Progenitor cell of endocrine pancreas (in vitro differentiated cells): ENCODE measurements around the gene PRSS12. TPM values are rescaled to one million over a fixed set of nuclear protein-coding genes. Genes with fewer than 3 reads are reported as not detected.
"Not testable (repeated sequence)": the region's sequence is repeated elsewhere in the genome, so short reads cannot be mapped to it uniquely, and the experiment has no call there.

Experiments
- DNase-seq: peaks from one replicate; pipeline ENCODE4 v3.0.0; 2021; ENCODE audit warnings: low spot score; ENCODE audit not compliant: unreplicated experiment
- H3K27ac Mint-ChIP-seq: 2 replicates; pipeline ENCODE4 v1.8.0; 2021; ENCODE audit warnings: mild to moderate bottlenecking, moderate library complexity, mixed read lengths
- H3K27me3 Mint-ChIP-seq: 2 replicates; pipeline ENCODE4 v1.8.0; 2021; ENCODE audit warnings: mixed read lengths
- H3K36me3 Mint-ChIP-seq: 2 replicates; pipeline ENCODE4 v1.8.0; 2022; ENCODE audit warnings: mixed read lengths; ENCODE audit not compliant: insufficient read depth
- H3K4me1 Mint-ChIP-seq: 2 replicates; pipeline ENCODE4 v1.8.0; 2021; ENCODE audit warnings: low read depth, mixed read lengths
- H3K4me3 Mint-ChIP-seq: 2 replicates; pipeline ENCODE4 v1.8.0; 2021; ENCODE audit warnings: low read depth, mild to moderate bottlenecking, moderate library complexity, mixed read lengths
- H3K9me3 Mint-ChIP-seq: 2 replicates; pipeline ENCODE4 v1.8.0; 2021; ENCODE audit warnings: low read depth, mixed read lengths
- CTCF ChIP-seq: fragments of 200-600 bp; sonication (generic); IDR thresholded peaks from one replicate; pipeline ENCODE4 v1.5.0; 2021; ENCODE audit warnings: antibody characterized with exemption, mild to moderate bottlenecking; ENCODE audit not compliant: unreplicated experiment
- total RNA-seq: library from RNA; stranded (reverse); gene quantifications from 2 replicates; pipeline ENCODE4 v1.2.1, GENCODE V29; 2021

The PRSS12 gene
- total RNA-seq, 1 donor from 2014 or later, result 3.4 TPM

GRCh38 chr4:118270492-118270891, 82.3 kb downstream of the PRSS12 start:
- Mint-ChIP-seq H3K9me3 (no peaks in the 10 kb centered on the region), H3K36me3 (no peaks in the 10 kb centered on the region), H3K4me1 (no peaks in the 10 kb centered on the region)

GRCh38 chr4:118268780-118269179, 84.0 kb downstream of the PRSS12 start:
- H3K27ac Mint-ChIP-seq, result no peak overlapping the region
- peaks cover 2% of the 10 kb centered on the region for H3K27me3 Mint-ChIP-seq
- peaks cover 6% of the 10 kb centered on the region for H3K9me3 Mint-ChIP-seq
- H3K4me3 Mint-ChIP-seq, result no peak overlapping the region
- H3K4me1 Mint-ChIP-seq, result no peaks in the 10 kb centered on the region
- H3K36me3 Mint-ChIP-seq, result no peaks in the 10 kb centered on the region
- DNase-seq, result no peak
- no peak for TF ChIP-seq CTCF

More at GRCh38 chr4:118270492-118270891, 82.3 kb downstream of the PRSS12 start:
- H3K4me3 Mint-ChIP-seq, result no peak overlapping the region
- TF ChIP-seq CTCF, result peak; percentile 76
- no peak overlapping the region for H3K27ac Mint-ChIP-seq
- no peak for DNase-seq
- H3K27me3 Mint-ChIP-seq, result peaks cover 2% of the 10 kb centered on the region

GRCh38 chr4:118266145-118266496, 86.7 kb downstream of the PRSS12 start:
- H3K36me3 Mint-ChIP-seq, H3K4me1 Mint-ChIP-seq, H3K4me3 Mint-ChIP-seq, H3K27ac Mint-ChIP-seq, H3K9me3 Mint-ChIP-seq, H3K27me3 Mint-ChIP-seq, DNase-seq: not testable (repeated sequence)

GRCh38 chr4:118265312-118266144, 87.3 kb downstream of the PRSS12 start:
- Mint-ChIP-seq H3K4me3 (peak overlapping the region; percentile 56), H3K9me3 (peaks cover 6% of the 10 kb centered on the region), H3K4me1 (no peaks in the 10 kb centered on the region), H3K27me3 (peaks cover 1% of the 10 kb centered on the region), H3K36me3 (no peaks in the 10 kb centered on the region), H3K27ac (no peak overlapping the region)
- DNase-seq, result no peak
- no peak for TF ChIP-seq CTCF

GRCh38 chr4:118264096-118264495, 88.7 kb downstream of the PRSS12 start:
- Mint-ChIP-seq H3K9me3 (peaks cover 6% of the 10 kb centered on the region), H3K4me1 (no peaks in the 10 kb centered on the region), H3K4me3 (no peak overlapping the region), H3K36me3 (no peaks in the 10 kb centered on the region), H3K27ac (peak overlapping the region; percentile 65), H3K27me3 (no peaks in the 10 kb centered on the region)
- no peak for DNase-seq
- no peak for TF ChIP-seq CTCF

- Mint-ChIP-seq H3K4me3 (no peak overlapping the region), H3K36me3 (no peaks in the 10 kb centered on the region), H3K4me1 (no peaks in the 10 kb centered on the region), H3K9me3 (peaks cover 6% of the 10 kb centered on the region), H3K27me3 (no peaks in the 10 kb centered on the region), H3K27ac (no peak overlapping the region)
- no peak for TF ChIP-seq CTCF
- no peak for DNase-seq
Observed at GRCh38 chr4:118260309-118260708, 92.5 kb downstream of the PRSS12 start.
